Smooth muscle cell (in vitro differentiated cells): ENCODE results near the gene DEDD2. TPM values are rescaled to one million over a fixed set of nuclear protein-coding genes. Genes with fewer than 3 reads are reported as not detected.
A peak's percentile ranks its signal among the peaks of the same experiment; 100 is the strongest.

Source experiments
- DNase-seq: peaks from one replicate; lab custom pipeline; 2025; ENCODE audit not compliant: unreplicated experiment; lab: John Stamatoyannopoulos, UW
- H2AFZ ChIP-seq: fragments of 200-600 bp; sonication (generic); 2 replicates; pipeline ENCODE4 v1.6.0; 2016; ENCODE audit warnings: antibody characterized with exemption, low read depth, mild to moderate bottlenecking
- H3F3A ChIP-seq: fragments of 200-600 bp; sonication (generic); 2 replicates; pipeline ENCODE4 v1.6.0; 2017; ENCODE audit warnings: antibody characterized with exemption, low read depth
- H3K27ac ChIP-seq: fragments of 200-600 bp; sonication (generic); 2 replicates; pipeline ENCODE4 v1.5.1; 2016; ENCODE audit warnings: low read depth, mild to moderate bottlenecking
- H3K27me3 ChIP-seq: fragments of 200-600 bp; sonication (generic); 2 replicates; pipeline ENCODE4 v1.6.1; 2016; ENCODE audit warnings: low read depth, mild to moderate bottlenecking
- H3K36me3 ChIP-seq: fragments of 200-600 bp; sonication (generic); 2 replicates; pipeline ENCODE4 v1.5.1; 2016; ENCODE audit warnings: low read depth
- H3K4me1 ChIP-seq: fragments of 200-600 bp; sonication (generic); 2 replicates; pipeline ENCODE4 v1.5.1; 2016; ENCODE audit warnings: low read depth
- H3K4me2 ChIP-seq: fragments of 200-600 bp; sonication (generic); 2 replicates; pipeline ENCODE4 v1.6.0; 2016; ENCODE audit warnings: mild to moderate bottlenecking
- H3K4me3 ChIP-seq: fragments of 200-600 bp; sonication (generic); 2 replicates; pipeline ENCODE4 v1.5.1; 2016; ENCODE audit warnings: mild to moderate bottlenecking
- H3K79me2 ChIP-seq: fragments of 200-600 bp; sonication (generic); 2 replicates; pipeline ENCODE4 v1.6.0; 2016; ENCODE audit warnings: low read depth, mild to moderate bottlenecking
- H3K9ac ChIP-seq: fragments of 200-600 bp; sonication (generic); 2 replicates; pipeline ENCODE4 v1.6.0; 2016; ENCODE audit warnings: low read depth
- H3K9me3 ChIP-seq: fragments of 200-600 bp; sonication (generic); replicated peaks from 2 replicates; pipeline ENCODE4 v1.5.1; 2016; ENCODE audit warnings: low read depth
- H4K20me1 ChIP-seq: fragments of 200-600 bp; sonication (generic); 2 replicates; pipeline ENCODE4 v1.6.0; 2016; ENCODE audit warnings: low read depth
- CTCF ChIP-seq: fragments of 200-600 bp; sonication (generic); IDR thresholded peaks from 2 replicates; pipeline ENCODE4 v1.5.1; 2017; ENCODE audit warnings: borderline replicate concordance, mild to moderate bottlenecking, antibody characterized with exemption; ENCODE audit not compliant: insufficient read depth, poor library complexity, severe bottlenecking
- WGBS: methylation state at CpG from one replicate; pipeline ENCODE4 v1.1.7; 2016; ENCODE audit warnings: low lambda C conversion rate; 5-methylcytosine and 5-hydroxymethylcytosine counted together
- polyA plus RNA-seq: library from polyadenylated mRNA; unstranded; fragments of >200 nt; fragmentation: Nextera tagmentation; extraction: Ambion mirVana; gene quantifications from 2 replicates; pipeline ENCODE4 v1.2.1, GENCODE V29; 2016
- total RNA-seq: library from RNA; depleted of rRNA; stranded (reverse); fragments of >200 nt; gene quantifications from 2 replicates; pipeline ENCODE4 v1.2.3, GENCODE V29; 2014

The DEDD2 gene
- total and polyA plus RNA-seq, 2 experiments from 2014 or later, result 22.4 to 35.4 TPM

GRCh38 chr19:42212886-42213285, 4.6 kb downstream of the DEDD2 start:
- H3K9me3 ChIP-seq, result no peaks in the 10 kb centered on the region
- no peak for TF ChIP-seq CTCF
- DNase-seq, result no peak
- 97% methylated on average over 1 of the region's 1 CpG for WGBS
- H3K4me3 ChIP-seq, result no peak overlapping the region
- H3K4me1 ChIP-seq, result peaks cover 10% of the 10 kb centered on the region
- H4K20me1 ChIP-seq, result peaks cover 40% of the 10 kb centered on the region
- no peak overlapping the region for H3K4me2 ChIP-seq
- no peak overlapping the region for H2AFZ ChIP-seq
- no peaks in the 10 kb centered on the region for H3K27me3 ChIP-seq
- H3K27ac ChIP-seq, result no peak overlapping the region
- H3K36me3 ChIP-seq, result no peaks in the 10 kb centered on the region
- H3F3A ChIP-seq, result no peaks in the 10 kb centered on the region
- H3K9ac ChIP-seq, result no peak overlapping the region
- H3K79me2 ChIP-seq, result peaks cover 45% of the 10 kb centered on the region

GRCh38 chr19:42208612-42209011, 8.9 kb downstream of the DEDD2 start:
- WGBS, result 95% methylated on average over 11 of the region's 11 CpGs
- Histone ChIP-seq H2AFZ (no peak overlapping the region), H3K4me3 (no peak overlapping the region), H3K79me2 (peaks cover 14% of the 10 kb centered on the region), H3K27me3 (no peaks in the 10 kb centered on the region), H3K27ac (peak overlapping the region; percentile 86), H3K9me3 (no peaks in the 10 kb centered on the region), H3K4me2 (no peak overlapping the region), H3K36me3 (no peaks in the 10 kb centered on the region), H3F3A (no peaks in the 10 kb centered on the region), H3K9ac (no peak overlapping the region), H3K4me1 (no peaks in the 10 kb centered on the region), H4K20me1 (peaks cover 22% of the 10 kb centered on the region)
- DNase-seq, result no peak
- no peak for TF ChIP-seq CTCF

- H2AFZ ChIP-seq, result no peak overlapping the region
- H3K4me1 ChIP-seq, result no peaks in the 10 kb centered on the region
- no peak overlapping the region for H3K9ac ChIP-seq
- peak overlapping the region; percentile 86 for H3K27ac ChIP-seq
- no peak for TF ChIP-seq CTCF
- no peaks in the 10 kb centered on the region for H3K9me3 ChIP-seq
- H3F3A ChIP-seq, result no peaks in the 10 kb centered on the region
- H3K4me3 ChIP-seq, result no peak overlapping the region
- no peaks in the 10 kb centered on the region for H3K36me3 ChIP-seq
- 45% methylated on average over 6 of the region's 6 CpGs for WGBS
- H3K27me3 ChIP-seq, result no peaks in the 10 kb centered on the region
- peaks cover 23% of the 10 kb centered on the region for H4K20me1 ChIP-seq
- no peak for DNase-seq
- H3K4me2 ChIP-seq, result peak overlapping the region; percentile 61
- H3K79me2 ChIP-seq, result peaks cover 9% of the 10 kb centered on the region
Observed at GRCh38 chr19:42207767-42208271, 9.7 kb downstream of the DEDD2 start.
